Measurements from ENCODE around the gene KCNMA1. TPM values are rescaled to one million over a fixed set of nuclear protein-coding genes. Genes with fewer than 3 reads are reported as not detected.

KCNMA1 gene
- total RNA-seq, 3 donors from 2014 or later (not counting 1 experiment from before 2014, with no cell fraction given): 0.40 to 1.8 (median 0.63) TPM

DNA sequence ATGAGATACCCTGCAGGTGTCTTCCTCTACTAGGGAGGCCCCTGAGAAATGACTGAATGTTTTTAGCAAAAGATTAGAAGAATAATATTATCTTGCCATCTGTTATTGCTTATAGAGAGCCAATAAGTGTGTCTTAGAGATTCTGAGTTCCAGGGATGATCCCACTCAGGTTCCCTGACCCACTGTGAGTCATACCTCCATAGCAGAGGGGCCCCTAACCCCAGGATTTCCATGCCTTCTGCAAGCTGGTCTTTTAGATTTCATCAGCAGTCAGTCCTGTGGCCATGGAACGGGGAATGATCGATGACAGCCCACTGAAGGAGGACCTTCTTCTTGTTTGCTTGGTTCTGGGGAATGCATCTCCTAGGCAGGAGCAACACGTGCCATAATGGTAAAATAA is 333.4 kb downstream of the KCNMA1 start:
- Histone ChIP-seq H3K27me3 (ENCODE audit: control insufficient read depth, insufficient read depth, low read length) (no peaks in the 10 kb centered on the region), H3K27ac (ENCODE audit: low read length) (no peak overlapping the region), H3K9me3 (ENCODE audit: control insufficient read depth, insufficient read depth, low read length) (no peaks in the 10 kb centered on the region), H3K36me3 (ENCODE audit: control insufficient read depth, insufficient read depth, low read length) (no peaks in the 10 kb centered on the region), H3K4me1 (ENCODE audit: control insufficient read depth, insufficient read depth, low read length) (no peaks in the 10 kb centered on the region), H3K4me3 (ENCODE audit: low read length) (no peak overlapping the region)
- ATAC-seq (no peak), DNase-seq (no peak)
- WGBS (ENCODE audit: insufficient coverage): 76% methylated on average over 3 of the region's 3 CpGs
- TF ChIP-seq, protein P1, sequence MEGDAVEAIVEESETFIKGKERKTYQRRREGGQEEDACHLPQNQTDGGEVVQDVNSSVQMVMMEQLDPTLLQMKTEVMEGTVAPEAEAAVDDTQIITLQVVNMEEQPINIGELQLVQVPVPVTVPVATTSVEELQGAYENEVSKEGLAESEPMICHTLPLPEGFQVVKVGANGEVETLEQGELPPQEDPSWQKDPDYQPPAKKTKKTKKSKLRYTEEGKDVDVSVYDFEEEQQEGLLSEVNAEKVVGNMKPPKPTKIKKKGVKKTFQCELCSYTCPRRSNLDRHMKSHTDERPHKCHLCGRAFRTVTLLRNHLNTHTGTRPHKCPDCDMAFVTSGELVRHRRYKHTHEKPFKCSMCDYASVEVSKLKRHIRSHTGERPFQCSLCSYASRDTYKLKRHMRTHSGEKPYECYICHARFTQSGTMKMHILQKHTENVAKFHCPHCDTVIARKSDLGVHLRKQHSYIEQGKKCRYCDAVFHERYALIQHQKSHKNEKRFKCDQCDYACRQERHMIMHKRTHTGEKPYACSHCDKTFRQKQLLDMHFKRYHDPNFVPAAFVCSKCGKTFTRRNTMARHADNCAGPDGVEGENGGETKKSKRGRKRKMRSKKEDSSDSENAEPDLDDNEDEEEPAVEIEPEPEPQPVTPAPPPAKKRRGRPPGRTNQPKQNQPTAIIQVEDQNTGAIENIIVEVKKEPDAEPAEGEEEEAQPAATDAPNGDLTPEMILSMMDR (IDR thresholded peaks at IDR 0.05): no peak
- Mint-ChIP-seq H3K4me3 (no peak overlapping the region), H3K27ac (no peak overlapping the region), H3K27me3 (ENCODE audit: low read depth in 2 of 2) (peaks cover 9 to 12% of the 10 kb centered on the region in 2 donors), H3K4me1 (peaks cover 0 to 4% of the 10 kb centered on the region in 2 donors), H3K36me3 (no peaks in the 10 kb centered on the region), H3K9me3 (peaks cover 0 to 2% of the 10 kb centered on the region in 2 donors)
- intact Hi-C loops (cut with micrococcal nuclease): no loop called here

DNA sequence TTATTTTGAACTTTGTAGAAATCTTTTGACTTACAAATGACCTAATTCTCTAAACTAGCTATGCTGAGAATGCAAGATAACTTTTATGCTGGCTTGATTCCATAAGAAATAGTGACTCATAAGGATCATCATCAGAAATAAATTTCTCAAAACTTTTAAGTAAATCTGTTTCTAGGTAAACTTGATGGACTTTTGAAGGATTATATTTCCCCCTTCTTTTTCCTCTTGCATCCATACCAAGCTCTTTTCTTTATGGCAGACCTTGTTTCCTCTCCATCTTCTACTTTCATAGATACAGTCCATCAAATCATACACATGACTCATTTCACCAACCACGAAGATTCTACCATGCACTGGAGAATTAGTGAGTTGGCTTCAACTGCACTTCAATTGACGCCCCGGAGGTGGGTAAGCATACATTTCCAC is 336.3 kb downstream of the KCNMA1 start:
- no peak for DNase-seq
- no peaks in the 10 kb centered on the region for H3K9me3 ChIP-seq (ENCODE audit: control insufficient read depth, insufficient read depth, low read length)
- TF ChIP-seq, protein P1 (IDR thresholded peaks at IDR 0.05): no peak
- Mint-ChIP-seq H3K36me3 (no peaks in the 10 kb centered on the region), H3K4me3 (no peak overlapping the region), H3K27ac (no peak overlapping the region), H3K27me3 (ENCODE audit: low read depth in 2 of 2) (peaks cover 7 to 16% of the 10 kb centered on the region in 2 donors), H3K4me1 (peaks cover 0 to 4% of the 10 kb centered on the region in 2 donors), H3K9me3 (no peaks in the 10 kb centered on the region)
- no peaks in the 10 kb centered on the region for H3K4me1 ChIP-seq (ENCODE audit: control insufficient read depth, insufficient read depth, low read length)
- no peak overlapping the region for H3K4me3 ChIP-seq (ENCODE audit: low read length)
- WGBS (ENCODE audit: insufficient coverage): 89% methylated on average over 3 of the region's 3 CpGs
- no peaks in the 10 kb centered on the region for H3K27me3 ChIP-seq (ENCODE audit: control insufficient read depth, insufficient read depth, low read length)
- H3K36me3 ChIP-seq (ENCODE audit: control insufficient read depth, insufficient read depth, low read length): no peaks in the 10 kb centered on the region
- intact Hi-C loops (cut with micrococcal nuclease): no loop called here
- no peak for ATAC-seq
- no peak overlapping the region for H3K27ac ChIP-seq (ENCODE audit: low read length)

DNA sequence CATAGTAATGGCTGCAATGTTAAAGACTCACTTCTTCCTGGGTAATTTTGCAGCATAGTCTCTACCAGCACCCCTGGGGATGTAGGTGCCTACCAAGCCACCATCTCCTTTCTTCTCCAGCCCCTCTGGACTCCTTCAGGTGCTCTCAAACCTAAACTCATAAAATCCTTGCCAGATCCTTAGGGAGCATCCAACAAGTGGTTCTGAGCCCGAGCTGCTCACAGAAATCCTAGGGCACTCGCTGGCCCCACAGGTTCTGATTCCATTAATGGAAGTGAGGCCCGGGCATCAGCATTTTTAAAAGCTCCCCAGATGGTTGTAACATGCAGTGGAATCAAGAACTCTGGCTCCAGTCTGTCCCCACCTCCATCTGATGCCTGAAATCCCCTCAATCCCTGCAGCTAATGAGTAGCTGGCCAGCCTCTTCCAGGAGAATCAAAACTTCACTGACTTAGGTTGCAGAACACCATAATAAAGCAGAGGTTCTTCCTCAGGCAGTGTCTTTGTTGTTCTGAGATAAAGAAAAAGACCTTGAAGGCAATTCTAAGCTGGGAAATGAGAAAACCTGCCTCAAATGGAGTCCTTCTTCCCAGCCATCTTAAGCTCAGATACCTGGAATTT is 336.8 kb downstream of the KCNMA1 start:
- ATAC-seq (no peak), DNase-seq (no peak)
- no peaks in the 10 kb centered on the region for H3K9me3 Mint-ChIP-seq
- Histone ChIP-seq H3K36me3 (ENCODE audit: control insufficient read depth, insufficient read depth, low read length) (no peaks in the 10 kb centered on the region), H3K4me1 (ENCODE audit: control insufficient read depth, insufficient read depth, low read length) (no peaks in the 10 kb centered on the region), H3K9me3 (ENCODE audit: control insufficient read depth, insufficient read depth, low read length) (no peaks in the 10 kb centered on the region), H3K4me3 (ENCODE audit: low read length) (no peak overlapping the region), H3K27me3 (ENCODE audit: control insufficient read depth, insufficient read depth, low read length) (no peaks in the 10 kb centered on the region), H3K27ac (ENCODE audit: low read length) (no peak overlapping the region)
- no peak overlapping the region for H3K4me3 Mint-ChIP-seq
- no peak overlapping the region for H3K27ac Mint-ChIP-seq
- peaks cover 8 to 16% of the 10 kb centered on the region in 2 donors for H3K27me3 Mint-ChIP-seq (ENCODE audit: low read depth in 2 of 2)
- no peaks in the 10 kb centered on the region for H3K36me3 Mint-ChIP-seq
- TF ChIP-seq, protein P1 (IDR thresholded peaks at IDR 0.05): no peak
- intact Hi-C loops (cut with micrococcal nuclease): no loop called here
- WGBS (ENCODE audit: insufficient coverage): 81% methylated on average over 3 of the region's 3 CpGs
- H3K4me1 Mint-ChIP-seq: peaks cover 0 to 4% of the 10 kb centered on the region in 2 donors

DNA sequence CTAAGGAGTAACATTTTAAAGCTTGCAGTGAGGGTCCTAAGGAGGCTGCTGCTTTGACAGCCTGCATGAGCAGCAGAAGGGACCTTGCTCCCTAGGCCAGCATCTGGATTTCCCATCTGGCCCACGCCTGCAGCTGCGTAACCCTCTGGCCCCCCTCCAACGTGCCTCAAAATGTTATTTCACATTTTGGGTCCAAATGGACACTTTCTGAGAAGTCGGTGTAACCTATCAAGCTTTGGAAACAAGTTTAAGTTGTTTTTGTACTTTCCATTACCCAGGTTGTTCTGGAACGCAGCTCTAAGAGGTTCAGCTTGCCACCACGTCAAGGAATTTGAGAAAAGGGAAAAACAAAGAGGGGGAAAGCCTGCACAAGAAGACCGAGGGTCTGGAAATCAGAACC is 338.3 kb downstream of the KCNMA1 start:
- Histone ChIP-seq H3K9me3 (ENCODE audit: control insufficient read depth, insufficient read depth, low read length) (no peaks in the 10 kb centered on the region), H3K36me3 (ENCODE audit: control insufficient read depth, insufficient read depth, low read length) (no peaks in the 10 kb centered on the region), H3K27me3 (ENCODE audit: control insufficient read depth, insufficient read depth, low read length) (no peaks in the 10 kb centered on the region), H3K27ac (ENCODE audit: low read length) (no peak overlapping the region), H3K4me1 (ENCODE audit: control insufficient read depth, insufficient read depth, low read length) (no peaks in the 10 kb centered on the region), H3K4me3 (ENCODE audit: low read length) (no peak overlapping the region)
- TF ChIP-seq, protein P1 (IDR thresholded peaks at IDR 0.05): no peak
- H3K27me3 Mint-ChIP-seq (ENCODE audit: low read depth in 2 of 2): peaks cover 8 to 16% of the 10 kb centered on the region in 2 donors
- H3K9me3 Mint-ChIP-seq: no peaks in the 10 kb centered on the region
- H3K27ac Mint-ChIP-seq: no peak overlapping the region
- no peak for ATAC-seq
- no peak for DNase-seq
- WGBS (ENCODE audit: insufficient coverage): 76% methylated on average over 7 of the region's 7 CpGs
- H3K4me1 Mint-ChIP-seq: peaks cover 0 to 4% of the 10 kb centered on the region in 2 donors
- no peaks in the 10 kb centered on the region for H3K36me3 Mint-ChIP-seq
- intact Hi-C loops (cut with micrococcal nuclease): no loop called here
- H3K4me3 Mint-ChIP-seq: no peak overlapping the region
